SK-N-SH (cell line): ENCODE results near the gene TRIP6. TPM values are rescaled to one million over a fixed set of nuclear protein-coding genes. Genes with fewer than 3 reads are reported as not detected.

Experiments
- CTCF ChIA-PET: fragments of 300-600, 350-600 bp; formaldehyde crosslinking; extraction: SDS; loops from one replicate; lab custom pipeline; 2021; lab: Yijun Ruan, JAX
- POLR2A ChIA-PET: fragments of 350-600 bp; sonication (Branson Sonifier 250); formaldehyde crosslinking; extraction: SDS; loops from one replicate; lab custom pipeline; 2020; ENCODE audit warnings: antibody characterized with exemption, inconsistent platforms; lab: Yijun Ruan, JAX
- DNase-seq: peaks from one replicate; pipeline ENCODE4 v3.0.0; 2012
- H2AFZ ChIP-seq: fragments of 200-600 bp; sonication (generic); 2 replicates; pipeline ENCODE4 v1.8.1; 2016; ENCODE audit warnings: antibody characterized with exemption, mild to moderate bottlenecking, low read depth
- H3F3A ChIP-seq: fragments of 200-600 bp; sonication (generic); replicated peaks from 2 replicates; pipeline ENCODE3; 2016; ENCODE audit warnings: antibody characterized with exemption, mild to moderate bottlenecking; ENCODE audit not compliant: insufficient read depth
- H3K27ac ChIP-seq, 2 experiments: fragments of 200-500 bp in 1 of 2; fragments of 200-600 bp in 1 of 2; sonication (Bioruptor generic) in 1 of 2; sonication (generic), shearing (Covaris generic) in 1 of 2; 2 replicates each; pipeline versions ENCODE4 v1.5.1 to v1.6.1; 2014 to 2016; ENCODE audit warnings: low read depth in 2 of 2, inconsistent platforms in 1 of 2, low read length in 1 of 2, mild to moderate bottlenecking in 1 of 2, mixed read lengths in 1 of 2
- H3K27me3 ChIP-seq: fragments of 200-600 bp; sonication (generic), shearing (Covaris generic); 2 replicates; pipeline ENCODE4 v1.6.1; 2016; ENCODE audit warnings: mixed run types; ENCODE audit not compliant: insufficient read depth
- H3K36me3 ChIP-seq, 2 experiments: fragments of 200-500 bp in 1 of 2; fragments of 200-600 bp in 1 of 2; sonication (Bioruptor generic) in 1 of 2; sonication (generic) in 1 of 2; replicated peaks in 1 of 2; 2 replicates each; pipeline versions ENCODE3 to v1.5.1; 2014 to 2016; ENCODE audit warnings: low read length in 1 of 2, mild to moderate bottlenecking in 1 of 2; ENCODE audit not compliant: insufficient read depth in 2 of 2, control insufficient read depth in 1 of 2
- H3K4me1 ChIP-seq, 2 experiments: fragments of 200-500 bp in 1 of 2; fragments of 200-600 bp in 1 of 2; sonication (Bioruptor generic) in 1 of 2; sonication (generic), shearing (Covaris generic) in 1 of 2; 2 replicates each; pipeline versions ENCODE4 v1.5.1 to v1.6.1; 2014 to 2016; ENCODE audit warnings: low read depth in 1 of 2, low read length in 1 of 2, mixed run types in 1 of 2; ENCODE audit not compliant: insufficient read depth in 2 of 2, control insufficient read depth in 1 of 2
- H3K4me2 ChIP-seq: fragments of 200-600 bp; sonication (generic), shearing (Covaris generic); 2 replicates; pipeline ENCODE4 v1.6.1; 2017; ENCODE audit warnings: mixed run types
- H3K4me3 ChIP-seq, 2 experiments: fragments of 200-500 bp in 1 of 2; fragments of 200-600 bp in 1 of 2; sonication (Bioruptor generic) in 1 of 2; sonication (generic), shearing (Covaris generic) in 1 of 2; 2 replicates each; pipeline versions ENCODE4 v1.5.1 to v1.8.1; 2014 to 2016; ENCODE audit warnings: low read depth in 2 of 2, inconsistent platforms in 1 of 2, low read length in 1 of 2, mild to moderate bottlenecking in 1 of 2, mixed read lengths in 1 of 2, moderate library complexity in 1 of 2
- H3K79me2 ChIP-seq: fragments of 200-600 bp; sonication (generic); 2 replicates; pipeline ENCODE4 v1.8.1; 2017; ENCODE audit warnings: mild to moderate bottlenecking; ENCODE audit not compliant: insufficient read depth
- H3K9ac ChIP-seq: fragments of 200-600 bp; sonication (generic); 2 replicates; pipeline ENCODE4 v1.6.1; 2017; ENCODE audit warnings: mixed run types
- H3K9me2 ChIP-seq: fragments of 200-600 bp; sonication (generic); 2 replicates; pipeline ENCODE4 v1.6.1; 2017; ENCODE audit warnings: mixed run types
- H3K9me3 ChIP-seq: fragments of 200-600 bp; sonication (generic); 2 replicates; pipeline ENCODE4 v1.6.1; 2017; ENCODE audit warnings: mixed run types, mild to moderate bottlenecking, moderate library complexity
- H4K20me1 ChIP-seq: fragments of 200-600 bp; sonication (generic); 2 replicates; pipeline ENCODE4 v1.6.1; 2017; ENCODE audit warnings: mild to moderate bottlenecking, mixed run types; ENCODE audit not compliant: insufficient read depth
- ELF1 ChIP-seq: IDR thresholded peaks from 2 replicates; pipeline ENCODE4 v1.4.0; 2012
- EP300 ChIP-seq, 2 experiments: IDR thresholded peaks; 2 replicates each; pipeline versions ENCODE4 v1.4.0 to v1.6.1; 2012; ENCODE audit warnings: borderline replicate concordance in 1 of 2, low read depth in 1 of 2, low read length in 1 of 2
- EZH2phosphoT487 ChIP-seq: fragments of 200-600 bp; sonication (generic); IDR thresholded peaks from 2 replicates; pipeline ENCODE4 v1.6.1; 2017; ENCODE audit warnings: low read depth, mixed run types, mild to moderate bottlenecking, antibody characterized with exemption, moderate library complexity, borderline replicate concordance
- FOXJ3 ChIP-seq: sonication (generic); formaldehyde crosslinking; IDR thresholded peaks from 2 replicates; pipeline ENCODE4 v1.5.1; 2020; ENCODE audit warnings: mild to moderate bottlenecking, missing genetic modification reagents
- GABPA ChIP-seq: IDR thresholded peaks from 2 replicates; pipeline ENCODE4 v1.4.0; 2012; ENCODE audit warnings: low read depth, mild to moderate bottlenecking
- IRF3 ChIP-seq: fragments of 150-350 bp; IDR thresholded peaks from 2 replicates; pipeline ENCODE4 v1.6.1; 2016; ENCODE audit warnings: mild to moderate bottlenecking, low read depth, low read length
- JUND ChIP-seq: IDR thresholded peaks from 2 replicates; pipeline ENCODE4 v1.4.0; 2012
- MXI1 ChIP-seq: IDR thresholded peaks from 2 replicates; pipeline ENCODE4 v1.6.1; 2012; ENCODE audit warnings: mild to moderate bottlenecking, low read depth, low read length, improper control_type of control experiment
- NRF1 ChIP-seq: IDR thresholded peaks from 2 replicates; pipeline ENCODE4 v1.6.1; 2012; ENCODE audit warnings: low read depth, mild to moderate bottlenecking, low read length
- POLR2AphosphoS5 ChIP-seq: IDR thresholded peaks from 2 replicates; pipeline ENCODE4 v1.6.1; 2012; ENCODE audit warnings: low read depth, low read length
- RCOR1 ChIP-seq: fragments of 150-350 bp; IDR thresholded peaks from 2 replicates; pipeline ENCODE4 v1.6.1; 2017; ENCODE audit warnings: antibody characterized with exemption, low read length
- REST ChIP-seq: IDR thresholded peaks from 2 replicates; pipeline ENCODE4 v1.6.1; 2012; ENCODE audit warnings: mild to moderate bottlenecking, low read depth, low read length, moderate library complexity
- RXRA ChIP-seq: IDR thresholded peaks from 2 replicates; pipeline ENCODE4 v1.4.0; 2012; ENCODE audit warnings: low read depth, mild to moderate bottlenecking, borderline replicate concordance
- SIN3A ChIP-seq: IDR thresholded peaks from 2 replicates; pipeline ENCODE4 v1.6.1; 2012; ENCODE audit warnings: low read depth, mild to moderate bottlenecking, low read length, moderate library complexity, borderline replicate concordance
- SMC3 ChIP-seq: IDR thresholded peaks from 2 replicates; pipeline ENCODE4 v1.6.1; 2012; ENCODE audit warnings: low read depth, low read length, improper control_type of control experiment
- TEAD4 ChIP-seq: IDR thresholded peaks from 2 replicates; pipeline ENCODE4 v1.4.0; 2012; ENCODE audit warnings: mild to moderate bottlenecking, borderline replicate concordance; ENCODE audit not compliant: insufficient read depth
- USF1 ChIP-seq: IDR thresholded peaks from 2 replicates; pipeline ENCODE4 v1.4.0; 2012; ENCODE audit warnings: low read depth, borderline replicate concordance
- USF2 ChIP-seq: fragments of 150-350 bp; IDR thresholded peaks from 2 replicates; pipeline ENCODE4 v1.6.1; 2017; ENCODE audit warnings: antibody characterized with exemption, low read length, low read depth, borderline replicate concordance
- YY1 ChIP-seq: IDR thresholded peaks from 2 replicates; pipeline ENCODE4 v1.4.0; 2012; ENCODE audit warnings: low read depth, mild to moderate bottlenecking
- WGBS: methylation state at CpG from one replicate; pipeline ENCODE4 v1.1.6; 2017; ENCODE audit warnings: low lambda C conversion rate; 5-methylcytosine and 5-hydroxymethylcytosine counted together
- polyA plus RNA-seq, 3 experiments: library from polyadenylated mRNA; depleted of rRNA; stranded (reverse); fragments of >200 nt; gene quantifications; 2 replicates each; pipeline ENCODE4 v1.2.3, GENCODE V29; 2012

TRIP6 gene
- polyA plus RNA-seq, 1 of the 3 experiments (the other 2 are of a cell fraction): 6.5 TPM

- CTCF ChIA-PET: no interaction called here
- H3K79me2 ChIP-seq: no peaks in the 10 kb centered on the region
- H3K9ac ChIP-seq: no peak overlapping the region
- H2AFZ ChIP-seq: no peak overlapping the region
- no peak overlapping the region for H3K4me3 ChIP-seq
- H3F3A ChIP-seq: no peaks in the 10 kb centered on the region
- no peaks in the 10 kb centered on the region for H3K4me1 ChIP-seq
- 89% methylated on average over 8 of the region's 8 CpGs for WGBS
- no peaks in the 10 kb centered on the region for H3K36me3 ChIP-seq
- no peaks in the 10 kb centered on the region for H3K9me3 ChIP-seq
- POLR2A ChIA-PET: no interaction called here
- no peaks in the 10 kb centered on the region for H4K20me1 ChIP-seq
- no peak overlapping the region for H3K4me2 ChIP-seq
- H3K9me2 ChIP-seq: no peaks in the 10 kb centered on the region
- no peaks in the 10 kb centered on the region for H3K27me3 ChIP-seq
- no peak for DNase-seq
- no peak for TF ChIP-seq EP300 (IDR thresholded peaks at IDR 0.05; ENCODE audit: borderline replicate concordance in 1 of 2, low read depth in 1 of 2, low read length in 1 of 2)
- TF ChIP-seq TEAD4: no peak
- TF ChIP-seq, all 33 proteins: peak for 0
- H3K27ac ChIP-seq: no peak overlapping the region
Observed at GRCh38 chr7:100840470-100841100, 26.6 kb upstream of the TRIP6 start.

- H3F3A ChIP-seq: no peaks in the 10 kb centered on the region
- H3K4me2 ChIP-seq: no peak overlapping the region
- no peak overlapping the region for H3K9ac ChIP-seq
- ChIA-PET CTCF (interaction anchor here (1.8 to 19.3 kb wide), 4 partner anchors 15 to 288 kb away, joined by 3 to 398 read pairs (median 6); no protein-coding TSS in a partner anchor), POLR2A (no interaction called here)
- no peak for DNase-seq
- H4K20me1 ChIP-seq: no peaks in the 10 kb centered on the region
- no peak overlapping the region for H3K27ac ChIP-seq
- no peaks in the 10 kb centered on the region for H3K9me3 ChIP-seq
- H2AFZ ChIP-seq: no peak overlapping the region
- no peak overlapping the region for H3K4me3 ChIP-seq
- no peaks in the 10 kb centered on the region for H3K27me3 ChIP-seq
- peaks cover 0 to 2% of the 10 kb centered on the region in 2 experiments; a peak in 1 of 4 replicates for H3K4me1 ChIP-seq
- H3K79me2 ChIP-seq: no peaks in the 10 kb centered on the region
- TF ChIP-seq ELF1 (no peak), SMC3 (no peak), JUND (no peak), POLR2AphosphoS5 (no peak), USF1 (no peak), EZH2phosphoT487 (no peak), REST (no peak), EP300 (IDR thresholded peaks at IDR 0.05; ENCODE audit: borderline replicate concordance in 1 of 2, low read depth in 1 of 2, low read length in 1 of 2) (no peak), SIN3A (no peak), MXI1 (no peak), USF2 (no peak), GABPA (no peak), NRF1 (no peak), RCOR1 (no peak), IRF3 (no peak), YY1 (no peak), FOXJ3 (CRISPR knock-in tag) (no peak), RXRA (no peak)
- no peaks in the 10 kb centered on the region for H3K36me3 ChIP-seq
- WGBS: 93% methylated on average over 4 of the region's 4 CpGs
- H3K9me2 ChIP-seq: no peaks in the 10 kb centered on the region
Observed at GRCh38 chr7:100847360-100847759, 19.8 kb upstream of the TRIP6 start.
